ENCODE measurements around the gene COL23A1. TPM values are rescaled to one million over a fixed set of nuclear protein-coding genes. Genes with fewer than 3 reads are reported as not detected.
A peak's percentile ranks its signal among the peaks of the same experiment; 100 is the strongest.

COL23A1 gene
- total and polyA plus RNA-seq, 2 of the 13 experiments (the other 11 are each of a cell fraction or from before 2014, with no cell fraction given): not detected

DNA sequence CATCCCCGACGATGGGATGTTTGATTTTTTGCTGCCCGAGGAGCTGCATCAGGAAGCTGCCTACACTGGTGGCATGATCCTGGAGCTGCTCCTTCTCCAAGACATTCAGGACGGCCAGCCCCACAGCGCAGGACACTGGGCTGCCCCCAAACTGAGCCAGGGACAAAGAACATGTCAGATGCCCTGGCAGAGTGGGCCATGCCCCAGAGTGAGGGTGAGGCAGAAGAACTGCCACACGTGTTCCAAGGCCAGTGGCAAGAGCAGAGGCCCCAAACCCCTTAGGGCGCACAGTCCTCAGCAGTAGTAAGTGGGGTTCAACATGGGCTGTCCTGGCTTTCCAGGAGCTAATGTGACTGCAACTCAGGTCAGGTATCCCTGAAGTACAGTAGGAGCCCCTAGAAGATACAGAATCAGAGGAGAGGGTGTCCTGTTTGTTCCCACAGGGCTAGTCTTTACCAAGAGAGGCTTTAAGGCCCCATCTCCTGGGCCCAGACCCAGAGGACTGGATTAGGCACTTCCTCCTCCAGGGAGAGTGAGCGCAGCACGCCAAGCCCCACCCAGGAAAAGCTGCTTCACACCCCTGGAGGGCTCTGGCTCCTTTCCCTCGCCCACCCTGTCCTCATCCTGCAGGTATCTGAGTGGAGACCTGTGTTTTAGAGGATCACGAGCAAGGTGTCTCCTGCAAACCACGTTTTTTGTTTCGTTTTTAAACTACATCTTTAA is 374.8 kb downstream of the COL23A1 start:
- ATAC-seq (peak; percentile 6), DNase-seq (ENCODE audit: low spot score) (no peak), FAIRE-seq (no peak)
- intact Hi-C loops (cut with micrococcal nuclease; ENCODE audit: unreplicated experiment): no loop called here
- no peaks in the 10 kb centered on the region for H4K20me1 ChIP-seq (ENCODE audit: insufficient read depth, low read length)
- BruUV-seq (replicated peaks): no TSS peak
- no peak overlapping the region for H2AFZ ChIP-seq (ENCODE audit: low read length)
- H3K27ac ChIP-seq (ENCODE audit: extremely low read length, insufficient read depth, low read length): no peak overlapping the region
- H3K9me3 ChIP-seq (ENCODE audit: low read length): no peaks in the 10 kb centered on the region
- no peak overlapping the region for H3K9ac ChIP-seq (ENCODE audit: insufficient read depth, low read depth, low read length)
- TF ChIP-seq, protein P1, sequence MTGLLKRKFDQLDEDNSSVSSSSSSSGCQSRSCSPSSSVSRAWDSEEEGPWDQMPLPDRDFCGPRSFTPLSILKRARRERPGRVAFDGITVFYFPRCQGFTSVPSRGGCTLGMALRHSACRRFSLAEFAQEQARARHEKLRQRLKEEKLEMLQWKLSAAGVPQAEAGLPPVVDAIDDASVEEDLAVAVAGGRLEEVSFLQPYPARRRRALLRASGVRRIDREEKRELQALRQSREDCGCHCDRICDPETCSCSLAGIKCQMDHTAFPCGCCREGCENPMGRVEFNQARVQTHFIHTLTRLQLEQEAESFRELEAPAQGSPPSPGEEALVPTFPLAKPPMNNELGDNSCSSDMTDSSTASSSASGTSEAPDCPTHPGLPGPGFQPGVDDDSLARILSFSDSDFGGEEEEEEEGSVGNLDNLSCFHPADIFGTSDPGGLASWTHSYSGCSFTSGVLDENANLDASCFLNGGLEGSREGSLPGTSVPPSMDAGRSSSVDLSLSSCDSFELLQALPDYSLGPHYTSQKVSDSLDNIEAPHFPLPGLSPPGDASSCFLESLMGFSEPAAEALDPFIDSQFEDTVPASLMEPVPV (CRISPR knock-in tag; IDR thresholded peaks at IDR 0.05): no peak
- TF ChIP-seq ZNF746 (CRISPR knock-in tag; IDR thresholded peaks at IDR 0.05) (no peak), ZNF383 (CRISPR knock-in tag; IDR thresholded peaks at IDR 0.05; ENCODE audit: borderline replicate concordance) (no peak), MAFG (CRISPR knock-in tag; IDR thresholded peaks at IDR 0.05) (no peak), AGO2 (optimal IDR thresholded peaks at IDR 0.05; ENCODE audit: low read depth, low read length) (peak; percentile 50), ZNF496 (CRISPR knock-in tag; IDR thresholded peaks at IDR 0.05; ENCODE audit: insufficient replicate concordance) (no peak), HES4 (CRISPR knock-in tag; IDR thresholded peaks at IDR 0.05; ENCODE audit: borderline replicate concordance) (no peak), RBM22 (optimal IDR thresholded peaks at IDR 0.05; ENCODE audit: low read length) (peak; percentile 2), POLR2A (IDR thresholded peaks at IDR 0.05; ENCODE audit: insufficient read depth in 1 of 2, low read depth in 2 of 2, low read length in 2 of 2) (peak in 1 of 2 experiments; percentile 9; a peak in 1 of 4 replicates), POLR2G (IDR thresholded peaks at IDR 0.05; ENCODE audit: low read depth, low read length) (0 out of 2 replicates have a peak, but pooled peaks have one; percentile 28), ZIK1 (CRISPR knock-in tag; IDR thresholded peaks at IDR 0.05; ENCODE audit: borderline replicate concordance, low read depth) (no peak), ZNF616 (CRISPR knock-in tag; IDR thresholded peaks at IDR 0.05; ENCODE audit: low read depth) (no peak)
- TF ChIP-seq, protein P2, sequence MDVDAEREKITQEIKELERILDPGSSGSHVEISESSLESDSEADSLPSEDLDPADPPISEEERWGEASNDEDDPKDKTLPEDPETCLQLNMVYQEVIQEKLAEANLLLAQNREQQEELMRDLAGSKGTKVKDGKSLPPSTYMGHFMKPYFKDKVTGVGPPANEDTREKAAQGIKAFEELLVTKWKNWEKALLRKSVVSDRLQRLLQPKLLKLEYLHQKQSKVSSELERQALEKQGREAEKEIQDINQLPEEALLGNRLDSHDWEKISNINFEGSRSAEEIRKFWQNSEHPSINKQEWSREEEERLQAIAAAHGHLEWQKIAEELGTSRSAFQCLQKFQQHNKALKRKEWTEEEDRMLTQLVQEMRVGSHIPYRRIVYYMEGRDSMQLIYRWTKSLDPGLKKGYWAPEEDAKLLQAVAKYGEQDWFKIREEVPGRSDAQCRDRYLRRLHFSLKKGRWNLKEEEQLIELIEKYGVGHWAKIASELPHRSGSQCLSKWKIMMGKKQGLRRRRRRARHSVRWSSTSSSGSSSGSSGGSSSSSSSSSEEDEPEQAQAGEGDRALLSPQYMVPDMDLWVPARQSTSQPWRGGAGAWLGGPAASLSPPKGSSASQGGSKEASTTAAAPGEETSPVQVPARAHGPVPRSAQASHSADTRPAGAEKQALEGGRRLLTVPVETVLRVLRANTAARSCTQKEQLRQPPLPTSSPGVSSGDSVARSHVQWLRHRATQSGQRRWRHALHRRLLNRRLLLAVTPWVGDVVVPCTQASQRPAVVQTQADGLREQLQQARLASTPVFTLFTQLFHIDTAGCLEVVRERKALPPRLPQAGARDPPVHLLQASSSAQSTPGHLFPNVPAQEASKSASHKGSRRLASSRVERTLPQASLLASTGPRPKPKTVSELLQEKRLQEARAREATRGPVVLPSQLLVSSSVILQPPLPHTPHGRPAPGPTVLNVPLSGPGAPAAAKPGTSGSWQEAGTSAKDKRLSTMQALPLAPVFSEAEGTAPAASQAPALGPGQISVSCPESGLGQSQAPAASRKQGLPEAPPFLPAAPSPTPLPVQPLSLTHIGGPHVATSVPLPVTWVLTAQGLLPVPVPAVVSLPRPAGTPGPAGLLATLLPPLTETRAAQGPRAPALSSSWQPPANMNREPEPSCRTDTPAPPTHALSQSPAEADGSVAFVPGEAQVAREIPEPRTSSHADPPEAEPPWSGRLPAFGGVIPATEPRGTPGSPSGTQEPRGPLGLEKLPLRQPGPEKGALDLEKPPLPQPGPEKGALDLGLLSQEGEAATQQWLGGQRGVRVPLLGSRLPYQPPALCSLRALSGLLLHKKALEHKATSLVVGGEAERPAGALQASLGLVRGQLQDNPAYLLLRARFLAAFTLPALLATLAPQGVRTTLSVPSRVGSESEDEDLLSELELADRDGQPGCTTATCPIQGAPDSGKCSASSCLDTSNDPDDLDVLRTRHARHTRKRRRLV (CRISPR knock-in tag; IDR thresholded peaks at IDR 0.05): no peak
- TF ChIP-seq, protein P3, sequence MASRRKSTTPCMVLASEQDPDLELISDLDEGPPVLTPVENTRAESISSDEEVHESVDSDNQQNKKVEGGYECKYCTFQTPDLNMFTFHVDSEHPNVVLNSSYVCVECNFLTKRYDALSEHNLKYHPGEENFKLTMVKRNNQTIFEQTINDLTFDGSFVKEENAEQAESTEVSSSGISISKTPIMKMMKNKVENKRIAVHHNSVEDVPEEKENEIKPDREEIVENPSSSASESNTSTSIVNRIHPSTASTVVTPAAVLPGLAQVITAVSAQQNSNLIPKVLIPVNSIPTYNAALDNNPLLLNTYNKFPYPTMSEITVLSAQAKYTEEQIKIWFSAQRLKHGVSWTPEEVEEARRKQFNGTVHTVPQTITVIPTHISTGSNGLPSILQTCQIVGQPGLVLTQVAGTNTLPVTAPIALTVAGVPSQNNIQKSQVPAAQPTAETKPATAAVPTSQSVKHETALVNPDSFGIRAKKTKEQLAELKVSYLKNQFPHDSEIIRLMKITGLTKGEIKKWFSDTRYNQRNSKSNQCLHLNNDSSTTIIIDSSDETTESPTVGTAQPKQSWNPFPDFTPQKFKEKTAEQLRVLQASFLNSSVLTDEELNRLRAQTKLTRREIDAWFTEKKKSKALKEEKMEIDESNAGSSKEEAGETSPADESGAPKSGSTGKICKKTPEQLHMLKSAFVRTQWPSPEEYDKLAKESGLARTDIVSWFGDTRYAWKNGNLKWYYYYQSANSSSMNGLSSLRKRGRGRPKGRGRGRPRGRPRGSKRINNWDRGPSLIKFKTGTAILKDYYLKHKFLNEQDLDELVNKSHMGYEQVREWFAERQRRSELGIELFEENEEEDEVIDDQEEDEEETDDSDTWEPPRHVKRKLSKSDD (CRISPR knock-in tag; IDR thresholded peaks at IDR 0.05; ENCODE audit: low read depth): no peak
- WGBS (ENCODE audit: low lambda C conversion rate): 98% methylated on average over 6 of the region's 13 CpGs
- ChIA-PET POLR2A (interaction anchor here (1.2 to 2.0 kb wide), 3 partner anchors 9 to 16 kb away, joined by 3 to 7 read pairs (median 5); partner anchors contain the start of gene HNRNPAB), CTCF (ENCODE audit: low intra/inter-chr PET ratio, low total read pairs) (no interaction called here)
- no peaks in the 10 kb centered on the region for H3K79me2 ChIP-seq (ENCODE audit: insufficient read depth, low read length)
- H3K27me3 ChIP-seq (ENCODE audit: control insufficient read depth in 1 of 2, insufficient read depth in 2 of 2, low read length in 2 of 2): no peaks in the 10 kb centered on the region
- peaks cover 21% of the 10 kb centered on the region for H3K4me1 ChIP-seq (ENCODE audit: insufficient read depth, low read length)
- peaks cover 10 to 68% of the 10 kb centered on the region in 2 experiments for H3K36me3 ChIP-seq (replicated peaks in 1 of 2; ENCODE audit: control insufficient read depth in 1 of 2, insufficient read depth in 2 of 2, low read length in 2 of 2)
- in situ Hi-C loops (cut with HindIII; ENCODE audit: extremely low pct_ligation_motif_present, low pct_unique_long_range_greater_than_20kb): no loop called here
- no peak overlapping the region for H3K4me3 ChIP-seq (replicated peaks in 1 of 3; ENCODE audit: insufficient read depth in 1 of 3, low read depth in 2 of 3, low read length in 3 of 3)
- no peak overlapping the region for H3K4me2 ChIP-seq (ENCODE audit: low read depth, low read length)
